Adrenal gland (tissue), 5 donors: ENCODE data around the gene CLEC14A.

Experiments
- CTCF ChIP-seq, 6 experiments: fragments of 450-650 bp in 4 of 6; fragments of 200-600 bp in 2 of 6; sonication (generic) in 1 of 6; IDR thresholded peaks; 1 replicate in 5 of 6; 2 replicates in 1 of 6; pipeline versions ENCODE4 v1.5.1 to v1.8.0; 2016 to 2021; ENCODE audit warnings: antibody characterized with exemption in 6 of 6, mild to moderate bottlenecking in 2 of 6, moderate library complexity in 1 of 6
- POLR2A ChIP-seq, 2 donors: fragments of 450-650 bp; IDR thresholded peaks; one replicate each; pipeline ENCODE4 v1.6.1; 2017; ENCODE audit warnings: antibody characterized with exemption in 2 of 2, mild to moderate bottlenecking in 2 of 2, moderate library complexity in 1 of 2
- donor health status: DM: no; HTN: no; CAD: no.

GRCh38 chr14:38226366-38226765, 29.5 kb downstream of the CLEC14A start:
- TF ChIP-seq CTCF (IDR thresholded peaks at IDR 0.05) (no peak), POLR2A (IDR thresholded peaks at IDR 0.05) (no peak)
